ENCODE results near the gene FTL.
A peak's percentile ranks its signal among the peaks of the same experiment; 100 is the strongest.

FTL gene

DNA sequence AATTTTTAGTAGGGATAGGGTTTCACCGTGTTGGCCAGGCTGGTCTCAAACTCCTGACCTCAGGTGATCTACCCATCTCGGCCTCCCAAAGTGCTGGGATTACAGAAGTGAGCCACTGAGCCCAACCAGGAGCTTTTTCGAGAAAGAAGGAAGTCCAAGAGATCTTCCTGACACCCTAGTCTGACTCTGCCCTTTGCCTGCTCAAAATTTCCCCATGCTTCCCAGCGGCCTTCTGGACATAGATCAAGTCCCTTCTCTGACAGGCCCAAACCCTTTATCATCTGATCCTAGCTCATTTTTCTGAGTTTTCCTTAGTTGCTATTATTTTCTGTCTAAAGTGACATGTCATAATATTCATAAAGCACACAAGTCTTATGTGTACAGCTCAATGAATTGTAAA is 12.0 kb upstream of the FTL start:
- Histone ChIP-seq H3K27ac (ENCODE audit: low read length) (no peak overlapping the region), H3K4me3 (ENCODE audit: low read length) (no peak overlapping the region), H3K36me3 (replicated peaks; ENCODE audit: low read depth, low read length) (peaks cover 8% of the 10 kb centered on the region), H2AFZ (ENCODE audit: low read depth, low read length) (0 out of 2 replicates have a peak overlapping the region, but pooled peaks have one; percentile 2), H3K4me2 (ENCODE audit: low read length) (no peak overlapping the region), H3K79me2 (ENCODE audit: low read length) (peaks cover 17% of the 10 kb centered on the region), H3K9ac (ENCODE audit: low read length) (no peak overlapping the region), H4K20me1 (ENCODE audit: insufficient read depth, low read length) (no peaks in the 10 kb centered on the region), H3K27me3 (ENCODE audit: low read depth, low read length) (no peaks in the 10 kb centered on the region), H3K4me1 (ENCODE audit: low read length) (peaks cover 13% of the 10 kb centered on the region), H3K9me3 (ENCODE audit: insufficient read depth, low read length) (no peaks in the 10 kb centered on the region)
- no peak for TF ChIP-seq EZH2phosphoT487 (IDR thresholded peaks at IDR 0.05; ENCODE audit: low read depth)
- TF ChIP-seq, protein P1, sequence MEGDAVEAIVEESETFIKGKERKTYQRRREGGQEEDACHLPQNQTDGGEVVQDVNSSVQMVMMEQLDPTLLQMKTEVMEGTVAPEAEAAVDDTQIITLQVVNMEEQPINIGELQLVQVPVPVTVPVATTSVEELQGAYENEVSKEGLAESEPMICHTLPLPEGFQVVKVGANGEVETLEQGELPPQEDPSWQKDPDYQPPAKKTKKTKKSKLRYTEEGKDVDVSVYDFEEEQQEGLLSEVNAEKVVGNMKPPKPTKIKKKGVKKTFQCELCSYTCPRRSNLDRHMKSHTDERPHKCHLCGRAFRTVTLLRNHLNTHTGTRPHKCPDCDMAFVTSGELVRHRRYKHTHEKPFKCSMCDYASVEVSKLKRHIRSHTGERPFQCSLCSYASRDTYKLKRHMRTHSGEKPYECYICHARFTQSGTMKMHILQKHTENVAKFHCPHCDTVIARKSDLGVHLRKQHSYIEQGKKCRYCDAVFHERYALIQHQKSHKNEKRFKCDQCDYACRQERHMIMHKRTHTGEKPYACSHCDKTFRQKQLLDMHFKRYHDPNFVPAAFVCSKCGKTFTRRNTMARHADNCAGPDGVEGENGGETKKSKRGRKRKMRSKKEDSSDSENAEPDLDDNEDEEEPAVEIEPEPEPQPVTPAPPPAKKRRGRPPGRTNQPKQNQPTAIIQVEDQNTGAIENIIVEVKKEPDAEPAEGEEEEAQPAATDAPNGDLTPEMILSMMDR (IDR thresholded peaks at IDR 0.05; ENCODE audit: low read depth, low read length), result no peak

DNA sequence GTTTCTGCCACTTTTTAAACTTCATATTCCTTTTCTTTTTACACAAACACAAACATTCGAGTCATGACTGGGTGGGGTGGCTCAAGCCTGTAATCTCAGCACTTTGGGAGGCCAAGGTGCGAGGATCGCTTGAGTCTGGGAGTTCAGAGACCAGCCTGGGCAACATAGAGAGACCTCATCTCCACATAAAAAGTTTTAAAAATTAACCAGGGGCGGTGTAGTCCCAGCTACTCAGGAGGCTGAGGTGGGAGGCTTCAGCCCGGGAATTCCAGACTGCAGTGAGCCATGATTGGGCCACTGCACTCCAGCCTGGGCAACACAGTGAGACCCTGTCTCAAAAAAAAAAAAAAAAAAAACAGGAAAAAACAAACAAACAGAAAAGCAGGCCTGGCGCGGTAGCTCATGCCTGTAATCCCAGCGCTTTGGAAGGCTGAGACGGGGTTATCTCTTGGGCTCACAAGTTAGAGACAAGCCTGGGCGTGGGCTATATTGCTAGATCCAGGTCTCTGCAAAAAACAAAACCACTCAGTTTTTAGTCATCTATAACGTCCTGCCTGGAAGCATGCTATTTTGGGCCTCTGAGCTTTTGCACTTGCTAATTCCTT is 11.0 kb upstream of the FTL start:
- Histone ChIP-seq H3K79me2 (ENCODE audit: low read length) (peaks cover 17% of the 10 kb centered on the region), H4K20me1 (ENCODE audit: insufficient read depth, low read length) (no peaks in the 10 kb centered on the region), H2AFZ (ENCODE audit: low read depth, low read length) (peak overlapping the region; percentile 97), H3K36me3 (replicated peaks; ENCODE audit: low read depth, low read length) (peaks cover 8% of the 10 kb centered on the region), H3K4me1 (ENCODE audit: low read length) (peaks cover 13% of the 10 kb centered on the region), H3K27ac (ENCODE audit: low read length) (peak overlapping the region; percentile 45), H3K4me3 (ENCODE audit: low read length) (peak overlapping the region; percentile 85), H3K4me2 (ENCODE audit: low read length) (peak overlapping the region; percentile 89), H3K9ac (ENCODE audit: low read length) (peak overlapping the region; percentile 68), H3K9me3 (ENCODE audit: insufficient read depth, low read length) (no peaks in the 10 kb centered on the region), H3K27me3 (ENCODE audit: low read depth, low read length) (no peaks in the 10 kb centered on the region)
- TF ChIP-seq, protein P1 (IDR thresholded peaks at IDR 0.05; ENCODE audit: low read depth, low read length), result no peak
- TF ChIP-seq EZH2phosphoT487 (IDR thresholded peaks at IDR 0.05; ENCODE audit: low read depth), result no peak

DNA sequence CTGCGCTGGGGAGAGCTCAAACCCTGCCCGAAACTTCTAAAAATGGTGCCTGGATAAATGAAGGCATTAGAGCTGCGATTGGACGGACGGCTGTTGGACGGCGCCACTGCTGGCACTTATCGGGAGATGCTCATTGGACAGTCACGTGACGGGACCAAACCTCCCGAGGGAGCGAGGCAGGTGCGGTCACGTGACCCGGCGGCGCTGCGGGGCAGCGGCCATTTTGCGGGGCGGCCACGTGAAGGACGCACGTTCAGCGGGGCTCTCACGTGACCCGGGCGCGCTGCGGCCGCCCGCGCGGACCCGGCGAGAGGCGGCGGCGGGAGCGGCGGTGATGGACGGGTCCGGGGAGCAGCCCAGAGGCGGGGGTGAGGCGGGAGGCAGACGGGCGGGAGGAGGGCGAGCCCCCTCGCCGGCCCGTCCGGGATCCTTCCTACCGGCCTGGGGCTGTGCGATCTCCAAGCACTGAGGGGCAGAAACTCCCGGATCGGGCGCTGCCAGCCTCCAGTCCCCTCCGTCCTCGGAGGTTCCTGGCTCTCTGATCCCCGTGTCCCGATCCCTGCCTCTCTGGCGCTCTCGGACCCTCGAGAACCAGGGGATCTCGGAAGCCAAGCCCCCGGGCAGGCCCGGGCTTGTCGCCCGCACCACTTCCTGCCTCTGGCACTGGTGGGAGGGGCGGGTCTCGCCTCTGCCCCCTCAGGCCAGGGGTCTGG is 10.4 kb upstream of the FTL start, which contains the start of gene BAX:
Gene BAX, plus strand, starts transcription at position 281 of the 713 bp plus-strand sequence. Its CDS starts 54 bp downstream, at position 335.
- no peak for TF ChIP-seq EZH2phosphoT487 (IDR thresholded peaks at IDR 0.05; ENCODE audit: low read depth)
- TF ChIP-seq, protein P1 (IDR thresholded peaks at IDR 0.05; ENCODE audit: low read depth, low read length), result peak; percentile 25; the same call in 1 of the 2 replicates
- no peaks in the 10 kb centered on the region for H4K20me1 ChIP-seq (ENCODE audit: insufficient read depth, low read length)
- H3K36me3 ChIP-seq (replicated peaks; ENCODE audit: low read depth, low read length), result peaks cover 8% of the 10 kb centered on the region
- peak within 1 kb of the TSS; percentile 97 for H2AFZ ChIP-seq (ENCODE audit: low read depth, low read length)
- H3K9ac ChIP-seq (ENCODE audit: low read length), result peak within 1 kb of the TSS; percentile 83
- H3K27ac ChIP-seq (ENCODE audit: low read length), result peak within 1 kb of the TSS; percentile 59
- peak within 1 kb of the TSS; percentile 89 for H3K4me2 ChIP-seq (ENCODE audit: low read length)
- peak within 1 kb of the TSS; percentile 85 for H3K4me3 ChIP-seq (ENCODE audit: low read length)
- H3K27me3 ChIP-seq (ENCODE audit: low read depth, low read length), result no peaks in the 10 kb centered on the region
- H3K4me1 ChIP-seq (ENCODE audit: low read length), result peaks cover 13% of the 10 kb centered on the region
- H3K9me3 ChIP-seq (ENCODE audit: insufficient read depth, low read length), result no peaks in the 10 kb centered on the region
- H3K79me2 ChIP-seq (ENCODE audit: low read length), result peaks cover 17% of the 10 kb centered on the region

DNA sequence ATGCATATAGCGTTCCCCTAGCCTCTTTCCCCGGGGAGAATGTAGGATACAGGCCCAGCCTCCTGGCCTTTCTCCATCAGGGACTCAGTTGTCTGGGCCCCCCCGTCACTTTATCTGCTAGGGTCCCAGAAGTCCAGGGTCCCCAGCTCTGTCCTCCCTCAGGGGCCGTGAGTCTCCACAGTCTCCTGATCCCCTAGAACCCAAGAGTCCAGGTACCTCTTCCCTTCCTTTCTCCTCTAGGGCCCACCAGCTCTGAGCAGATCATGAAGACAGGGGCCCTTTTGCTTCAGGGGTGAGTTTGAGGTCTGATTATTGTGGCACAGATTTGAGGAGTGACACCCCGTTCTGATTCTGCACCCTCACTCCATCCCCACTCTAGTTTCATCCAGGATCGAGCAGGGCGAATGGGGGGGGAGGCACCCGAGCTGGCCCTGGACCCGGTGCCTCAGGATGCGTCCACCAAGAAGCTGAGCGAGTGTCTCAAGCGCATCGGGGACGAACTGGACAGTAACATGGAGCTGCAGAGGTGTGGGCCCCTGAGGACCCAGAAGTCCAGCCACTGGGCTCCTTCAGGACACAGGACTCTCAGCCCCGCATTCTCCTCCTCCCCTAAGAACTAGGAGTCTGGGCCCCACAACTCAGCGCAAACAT is 9.7 kb upstream of the FTL start:
- H3K4me3 ChIP-seq (ENCODE audit: low read length), result peak overlapping the region; percentile 85
- H3K9ac ChIP-seq (ENCODE audit: low read length), result peak overlapping the region; percentile 83
- peaks cover 17% of the 10 kb centered on the region for H3K79me2 ChIP-seq (ENCODE audit: low read length)
- H3K27me3 ChIP-seq (ENCODE audit: low read depth, low read length), result no peaks in the 10 kb centered on the region
- peak overlapping the region; percentile 59 for H3K27ac ChIP-seq (ENCODE audit: low read length)
- no peak overlapping the region for H2AFZ ChIP-seq (ENCODE audit: low read depth, low read length)
- H4K20me1 ChIP-seq (ENCODE audit: insufficient read depth, low read length), result no peaks in the 10 kb centered on the region
- peaks cover 13% of the 10 kb centered on the region for H3K4me1 ChIP-seq (ENCODE audit: low read length)
- TF ChIP-seq, protein P1 (IDR thresholded peaks at IDR 0.05; ENCODE audit: low read depth, low read length), result no peak
- no peak for TF ChIP-seq EZH2phosphoT487 (IDR thresholded peaks at IDR 0.05; ENCODE audit: low read depth)
- H3K9me3 ChIP-seq (ENCODE audit: insufficient read depth, low read length), result no peaks in the 10 kb centered on the region
- H3K4me2 ChIP-seq (ENCODE audit: low read length), result peak overlapping the region; percentile 76
- peaks cover 8% of the 10 kb centered on the region for H3K36me3 ChIP-seq (replicated peaks; ENCODE audit: low read depth, low read length)
